A549 (cell line): ENCODE measurements around the gene TRIM15. TPM values are rescaled to one million over a fixed set of nuclear protein-coding genes. Genes with fewer than 3 reads are reported as not detected.

Experiments used
- ATAC-seq, 2 experiments: fragments of 200-7000 bp in 1 of 2; fragments of >200 bp in 1 of 2; cut with Nextera tagmentation in 1 of 2; cut with Tn5 transposase in 1 of 2; 3 replicates each; pipeline versions ENCODE4 v1.8.0 to v1.9.1; 2018 to 2020; ENCODE audit warnings: mild to moderate bottlenecking in 1 of 2, moderate library complexity in 1 of 2
- CTCF ChIA-PET: fragments of 300-600 bp; sonication (Branson Sonifier 250); formaldehyde crosslinking; extraction: SDS; loops from one replicate; lab custom pipeline; 2021; ENCODE audit warnings: antibody characterized with exemption, inconsistent platforms; lab: Yijun Ruan, JAX
- POLR2A ChIA-PET: fragments of 350-600 bp; formaldehyde crosslinking; extraction: SDS; loops from one replicate; lab custom pipeline; 2021; ENCODE audit warnings: antibody characterized with exemption, inconsistent platforms; lab: Yijun Ruan, JAX
- DNase-seq, 2 experiments: peaks; one replicate each; pipeline versions ENCODE4 v3.0.0 to v3.0.0-alpha.2; 2011 to 2016; ENCODE audit warnings: low read depth in 1 of 2, low spot score in 1 of 2
- FAIRE-seq: peaks from 2 replicates; lab custom pipeline; 2011; peaks lifted over from hg19 to GRCh38; lab: Jason Lieb, UNC
- H3K27ac ChIP-seq, 2 experiments: fragments of >200 bp; sonication (Bioruptor Twin); formaldehyde crosslinking; 3 replicates each; pipeline ENCODE4 v1.5.1; 2016 to 2017
- H3K4me1 ChIP-seq: fragments of >200 bp; sonication (Bioruptor Twin); formaldehyde crosslinking; 3 replicates; pipeline ENCODE4 v1.6.1; 2016
- H3K4me2 ChIP-seq: fragments of >200 bp; sonication (Bioruptor Twin); formaldehyde crosslinking; 3 replicates; pipeline ENCODE4 v1.6.1; 2016
- H3K4me3 ChIP-seq: fragments of >200 bp; sonication (Bioruptor Twin); formaldehyde crosslinking; 3 replicates; pipeline ENCODE4 v1.5.1; 2016
- H3K9me3 ChIP-seq: fragments of >200 bp; sonication (Bioruptor Twin); formaldehyde crosslinking; 3 replicates; pipeline ENCODE4 v1.6.1; 2016
- ATOH8 ChIP-seq: fragments of 250-450 bp; sonication (Bioruptor Pico); IDR thresholded peaks from 2 replicates; pipeline ENCODE4 v1.5.0; 2020; ENCODE audit warnings: low read depth, mild to moderate bottlenecking, moderate library complexity
- BHLHE40 ChIP-seq: IDR thresholded peaks from 2 replicates; pipeline ENCODE4 v1.6.1; 2012; ENCODE audit warnings: low read depth, low read length, inconsistent platforms
- CBX2 ChIP-seq: fragments of 200-600 bp; sonication (generic); IDR thresholded peaks from 2 replicates; pipeline ENCODE4 v1.6.1; 2016; ENCODE audit warnings: low read depth, mild to moderate bottlenecking, borderline replicate concordance
- CEBPB ChIP-seq, 2 experiments: fragments of >200 bp in 1 of 2; sonication (Bioruptor Twin) in 1 of 2; formaldehyde crosslinking in 1 of 2; IDR thresholded peaks; 2 replicates each; pipeline ENCODE4 v1.6.1; 2012 to 2016
- E2F6 ChIP-seq: IDR thresholded peaks from 2 replicates; pipeline ENCODE4 v1.6.1; 2012; ENCODE audit warnings: low read depth, borderline replicate concordance
- EHF ChIP-seq: fragments of 250-450 bp; sonication (Bioruptor Pico); IDR thresholded peaks from 2 replicates; pipeline ENCODE4 v1.5.0; 2020; ENCODE audit warnings: mild to moderate bottlenecking
- ESRRA ChIP-seq: fragments of 150-350 bp; IDR thresholded peaks from 2 replicates; pipeline ENCODE4 v1.6.1; 2014; ENCODE audit warnings: mild to moderate bottlenecking, low read length, borderline replicate concordance
- GATA3 ChIP-seq: IDR thresholded peaks from 2 replicates; pipeline ENCODE4 v1.6.1; 2012; ENCODE audit warnings: borderline replicate concordance
- HDAC2 ChIP-seq: fragments of 200-600 bp; sonication (generic); IDR thresholded peaks from 2 replicates; pipeline ENCODE4 v1.6.1; 2016
- HMGXB4 ChIP-seq: fragments of 250-450 bp; sonication (Bioruptor Pico); IDR thresholded peaks from 2 replicates; pipeline ENCODE4 v1.5.0; 2021; ENCODE audit warnings: mild to moderate bottlenecking, moderate library complexity, borderline replicate concordance
- MAX ChIP-seq: IDR thresholded peaks from 2 replicates; pipeline ENCODE4 v1.6.1; 2012
- MAZ ChIP-seq: fragments of 150-350 bp; IDR thresholded peaks from 2 replicates; pipeline ENCODE4 v1.6.1; 2014; ENCODE audit warnings: antibody characterized with exemption, low read depth, low read length, borderline replicate concordance
- NR3C1 ChIP-seq: fragments of >200 bp; sonication (Bioruptor Twin); formaldehyde crosslinking; IDR thresholded peaks from 3 replicates; pipeline ENCODE4 v1.6.1; 2017
- POLR2A ChIP-seq: IDR thresholded peaks from 2 replicates; pipeline ENCODE4 v1.6.1; 2012; ENCODE audit warnings: mild to moderate bottlenecking, low read length
- POLR2AphosphoS2 ChIP-seq: conservative IDR thresholded peaks from 2 replicates; pipeline ENCODE4 v1.6.1; 2012; ENCODE audit warnings: low read length, improper control_type of control experiment, inconsistent platforms
- RAD21 ChIP-seq, 2 experiments: fragments of >200 bp in 1 of 2; sonication (Bioruptor Twin) in 1 of 2; formaldehyde crosslinking in 1 of 2; IDR thresholded peaks in 1 of 2; conservative IDR thresholded peaks in 1 of 2; 2 replicates in 1 of 2; 3 replicates in 1 of 2; pipeline ENCODE4 v1.6.1; 2012 to 2018; ENCODE audit warnings: inconsistent platforms in 1 of 2
- RFX5 ChIP-seq: fragments of 450-650 bp; IDR thresholded peaks from 2 replicates; pipeline ENCODE4 v1.7.1; 2014; ENCODE audit warnings: antibody characterized with exemption, mild to moderate bottlenecking, moderate library complexity
- TFCP2L1 ChIP-seq: fragments of 250-450 bp; sonication (Bioruptor Pico); IDR thresholded peaks from 2 replicates; pipeline ENCODE4 v1.5.0; 2021; ENCODE audit warnings: mild to moderate bottlenecking
- ZNF302 ChIP-seq: fragments of 250-450 bp; sonication (Bioruptor Pico); IDR thresholded peaks from 2 replicates; pipeline ENCODE4 v1.9.0; 2021; ENCODE audit warnings: inconsistent platforms, mild to moderate bottlenecking, moderate library complexity
- ZSCAN20 ChIP-seq: fragments of 250-450 bp; sonication (Bioruptor Pico); IDR thresholded peaks from 2 replicates; pipeline ENCODE4 v1.8.0; 2022; ENCODE audit warnings: mild to moderate bottlenecking, moderate library complexity
- WGBS: methylation state at CpG from one replicate; pipeline ENCODE4 v1.1.6; 2017; ENCODE audit errors: missing lambda C conversion rate; 5-methylcytosine and 5-hydroxymethylcytosine counted together
- polyA plus RNA-seq, 4 experiments: library from polyadenylated mRNA; depleted of rRNA in 3 of 4; stranded (reverse); fragments of >200 nt; fragmentation: RNase III in 1 of 4; extraction: RNeasy Plus Mini Kit Qiagen cat#74134 plus additional on column Dnase treatment in 1 of 4; gene quantifications; 2 replicates in 3 of 4; 3 replicates in 1 of 4; pipeline ENCODE4 v1.2.3, GENCODE V29; 2011 to 2017

The TRIM15 gene
- polyA plus RNA-seq, 2 of the 4 experiments (the other 2 are of a cell fraction): 0.09 to 0.37 TPM

GRCh38 chr6:30152910-30153610, 10.3 kb upstream of the TRIM15 start:
- CTCF ChIA-PET: interaction anchor here (1.5 to 1.9 kb wide), 2 partner anchors 22 to 50 kb away, joined by 6 to 7 read pairs; no protein-coding TSS in a partner anchor
- DNase-seq (no peak), FAIRE-seq (no peak), ATAC-seq (no peak)
- POLR2A ChIA-PET: no interaction called here
- H3K4me1 ChIP-seq: peaks cover 33% of the 10 kb centered on the region
- no peaks in the 10 kb centered on the region for H3K9me3 ChIP-seq
- no peak overlapping the region for H3K4me3 ChIP-seq
- TF ChIP-seq CBX2: no peak
- no peak for TF ChIP-seq MAX
- no peak for TF ChIP-seq ZNF302 (CRISPR knock-in tag)
- no peak for TF ChIP-seq GATA3
- TF ChIP-seq MAZ: no peak
- no peak for TF ChIP-seq POLR2A
- no peak for TF ChIP-seq EHF
- TF ChIP-seq E2F6: no peak
- TF ChIP-seq RFX5: no peak
- no peak for TF ChIP-seq RAD21 (conservative IDR thresholded peaks at IDR 0.05 in 1 of 2, IDR thresholded peaks at IDR 0.05 in 1 of 2)
- TF ChIP-seq ZSCAN20 (CRISPR knock-in tag): no peak
- TF ChIP-seq BHLHE40: no peak
- TF ChIP-seq TFCP2L1: no peak
- TF ChIP-seq ESRRA: no peak
- no peak for TF ChIP-seq ATOH8
- TF ChIP-seq NR3C1: no peak
- no peak overlapping the region for H3K4me2 ChIP-seq
- H3K27ac ChIP-seq: no peak overlapping the region; a peak in 1 of 6 replicates
- WGBS: 94% methylated on average over 3 of the region's 3 CpGs

- H3K4me3 ChIP-seq: no peak overlapping the region
- no peak for FAIRE-seq
- WGBS: 94% methylated on average over 13 of the region's 17 CpGs
- ChIA-PET CTCF (interaction anchor here (0.8 to 1.5 kb wide), 4 partner anchors 22 to 52 kb away, joined by 3 to 7 read pairs (median 3); no protein-coding TSS in a partner anchor), POLR2A (no interaction called here)
- H3K4me1 ChIP-seq: peaks cover 33% of the 10 kb centered on the region
- H3K9me3 ChIP-seq: no peaks in the 10 kb centered on the region
- peak overlapping the region; percentile 80; the same call in 2 of the 3 replicates for H3K4me2 ChIP-seq
- TF ChIP-seq POLR2AphosphoS2 (no peak), ZSCAN20 (CRISPR knock-in tag) (no peak), ESRRA (no peak), GATA3 (no peak), HDAC2 (no peak), CEBPB (IDR thresholded peaks at IDR 0.05) (no peak), MAX (no peak), HMGXB4 (CRISPR knock-in tag) (no peak)
- no peak for ATAC-seq
- no peak for DNase-seq
- peak overlapping the region in 1 of 2 experiments; percentile 65; a peak in 3 of 6 replicates for H3K27ac ChIP-seq
Measured at GRCh38 chr6:30154061-30154460, 9.3 kb upstream of the TRIM15 start.
